ENCODE results near the gene PIK3R2.

PIK3R2 gene

DNA sequence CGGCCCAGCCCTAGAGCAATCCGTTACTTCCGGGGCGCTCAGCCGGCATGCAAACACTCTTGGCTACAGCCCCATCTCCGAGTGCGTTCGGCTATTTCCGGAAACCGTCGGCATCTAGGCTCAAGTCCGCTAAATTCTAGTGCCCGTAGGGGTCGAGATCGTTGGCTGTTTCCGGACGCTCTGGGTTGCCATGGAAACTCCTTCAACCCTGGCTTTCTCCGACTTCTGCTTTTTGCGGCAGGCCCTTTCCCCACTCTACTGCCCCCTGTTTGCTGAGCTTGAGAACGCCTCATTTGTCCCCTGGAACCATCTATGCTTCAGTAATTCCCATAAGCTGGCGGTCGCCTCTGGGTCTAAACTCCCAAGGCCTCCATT is 534 bp upstream of the PIK3R2 start:
- TF ChIP-seq FOXP2 (optimal IDR thresholded peaks at IDR 0.05; ENCODE audit: borderline replicate concordance, extremely low read depth, extremely low read length, insufficient read depth) (no peak), TAF1 (IDR thresholded peaks at IDR 0.05; ENCODE audit: borderline replicate concordance, insufficient read depth, low read length) (no peak), POLR2AphosphoS5 (IDR thresholded peaks at IDR 0.05; ENCODE audit: low read depth, low read length) (peak; percentile 47; the same call in 1 of the 2 replicates), SIN3A (IDR thresholded peaks at IDR 0.05; ENCODE audit: borderline replicate concordance, insufficient read depth, low read length) (peak; percentile 53; the same call in 1 of the 2 replicates)
- TF ChIP-seq, protein P1, sequence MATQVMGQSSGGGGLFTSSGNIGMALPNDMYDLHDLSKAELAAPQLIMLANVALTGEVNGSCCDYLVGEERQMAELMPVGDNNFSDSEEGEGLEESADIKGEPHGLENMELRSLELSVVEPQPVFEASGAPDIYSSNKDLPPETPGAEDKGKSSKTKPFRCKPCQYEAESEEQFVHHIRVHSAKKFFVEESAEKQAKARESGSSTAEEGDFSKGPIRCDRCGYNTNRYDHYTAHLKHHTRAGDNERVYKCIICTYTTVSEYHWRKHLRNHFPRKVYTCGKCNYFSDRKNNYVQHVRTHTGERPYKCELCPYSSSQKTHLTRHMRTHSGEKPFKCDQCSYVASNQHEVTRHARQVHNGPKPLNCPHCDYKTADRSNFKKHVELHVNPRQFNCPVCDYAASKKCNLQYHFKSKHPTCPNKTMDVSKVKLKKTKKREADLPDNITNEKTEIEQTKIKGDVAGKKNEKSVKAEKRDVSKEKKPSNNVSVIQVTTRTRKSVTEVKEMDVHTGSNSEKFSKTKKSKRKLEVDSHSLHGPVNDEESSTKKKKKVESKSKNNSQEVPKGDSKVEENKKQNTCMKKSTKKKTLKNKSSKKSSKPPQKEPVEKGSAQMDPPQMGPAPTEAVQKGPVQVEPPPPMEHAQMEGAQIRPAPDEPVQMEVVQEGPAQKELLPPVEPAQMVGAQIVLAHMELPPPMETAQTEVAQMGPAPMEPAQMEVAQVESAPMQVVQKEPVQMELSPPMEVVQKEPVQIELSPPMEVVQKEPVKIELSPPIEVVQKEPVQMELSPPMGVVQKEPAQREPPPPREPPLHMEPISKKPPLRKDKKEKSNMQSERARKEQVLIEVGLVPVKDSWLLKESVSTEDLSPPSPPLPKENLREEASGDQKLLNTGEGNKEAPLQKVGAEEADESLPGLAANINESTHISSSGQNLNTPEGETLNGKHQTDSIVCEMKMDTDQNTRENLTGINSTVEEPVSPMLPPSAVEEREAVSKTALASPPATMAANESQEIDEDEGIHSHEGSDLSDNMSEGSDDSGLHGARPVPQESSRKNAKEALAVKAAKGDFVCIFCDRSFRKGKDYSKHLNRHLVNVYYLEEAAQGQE (IDR thresholded peaks at IDR 0.05; ENCODE audit: insufficient read depth in 1 of 2, low read depth in 2 of 2, low read length in 2 of 2), result no peak

DNA sequence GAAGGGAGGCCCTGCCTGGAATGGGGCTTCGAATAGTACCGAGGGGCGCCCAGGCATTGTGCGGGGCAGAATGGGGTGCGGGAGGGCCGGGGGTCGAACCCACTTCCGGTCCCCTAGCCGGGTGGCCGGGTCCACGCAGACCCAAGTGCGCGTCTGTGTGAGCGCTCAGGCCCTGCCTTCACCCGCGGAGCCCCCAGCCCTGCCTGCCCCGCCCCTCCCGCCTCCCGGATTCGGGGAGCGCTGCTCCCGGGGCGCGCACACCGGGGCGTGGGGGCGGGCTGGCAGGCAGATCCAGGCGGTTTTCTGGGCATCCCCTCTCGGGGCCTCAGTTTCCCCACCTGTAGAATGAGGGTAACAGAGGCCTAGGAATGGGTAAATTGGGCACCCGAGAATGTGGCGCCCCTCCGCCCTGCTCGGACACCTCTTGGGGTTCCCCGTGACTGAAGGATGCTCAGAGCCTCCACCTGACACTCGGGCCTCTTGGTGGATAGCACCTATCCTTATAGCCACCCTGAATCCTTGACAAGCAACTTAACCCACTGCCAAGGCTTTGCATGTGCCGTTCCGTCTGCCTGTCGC is 682 bp downstream of the PIK3R2 start:
- TF ChIP-seq TAF1 (IDR thresholded peaks at IDR 0.05; ENCODE audit: borderline replicate concordance, insufficient read depth, low read length), result no peak
- no peak for TF ChIP-seq SIN3A (IDR thresholded peaks at IDR 0.05; ENCODE audit: borderline replicate concordance, insufficient read depth, low read length)
- TF ChIP-seq, protein P1 (IDR thresholded peaks at IDR 0.05; ENCODE audit: insufficient read depth in 1 of 2, low read depth in 2 of 2, low read length in 2 of 2), result no peak
- TF ChIP-seq FOXP2 (optimal IDR thresholded peaks at IDR 0.05; ENCODE audit: borderline replicate concordance, extremely low read depth, extremely low read length, insufficient read depth), result no peak
- TF ChIP-seq POLR2AphosphoS5 (IDR thresholded peaks at IDR 0.05; ENCODE audit: low read depth, low read length), result no peak

DNA sequence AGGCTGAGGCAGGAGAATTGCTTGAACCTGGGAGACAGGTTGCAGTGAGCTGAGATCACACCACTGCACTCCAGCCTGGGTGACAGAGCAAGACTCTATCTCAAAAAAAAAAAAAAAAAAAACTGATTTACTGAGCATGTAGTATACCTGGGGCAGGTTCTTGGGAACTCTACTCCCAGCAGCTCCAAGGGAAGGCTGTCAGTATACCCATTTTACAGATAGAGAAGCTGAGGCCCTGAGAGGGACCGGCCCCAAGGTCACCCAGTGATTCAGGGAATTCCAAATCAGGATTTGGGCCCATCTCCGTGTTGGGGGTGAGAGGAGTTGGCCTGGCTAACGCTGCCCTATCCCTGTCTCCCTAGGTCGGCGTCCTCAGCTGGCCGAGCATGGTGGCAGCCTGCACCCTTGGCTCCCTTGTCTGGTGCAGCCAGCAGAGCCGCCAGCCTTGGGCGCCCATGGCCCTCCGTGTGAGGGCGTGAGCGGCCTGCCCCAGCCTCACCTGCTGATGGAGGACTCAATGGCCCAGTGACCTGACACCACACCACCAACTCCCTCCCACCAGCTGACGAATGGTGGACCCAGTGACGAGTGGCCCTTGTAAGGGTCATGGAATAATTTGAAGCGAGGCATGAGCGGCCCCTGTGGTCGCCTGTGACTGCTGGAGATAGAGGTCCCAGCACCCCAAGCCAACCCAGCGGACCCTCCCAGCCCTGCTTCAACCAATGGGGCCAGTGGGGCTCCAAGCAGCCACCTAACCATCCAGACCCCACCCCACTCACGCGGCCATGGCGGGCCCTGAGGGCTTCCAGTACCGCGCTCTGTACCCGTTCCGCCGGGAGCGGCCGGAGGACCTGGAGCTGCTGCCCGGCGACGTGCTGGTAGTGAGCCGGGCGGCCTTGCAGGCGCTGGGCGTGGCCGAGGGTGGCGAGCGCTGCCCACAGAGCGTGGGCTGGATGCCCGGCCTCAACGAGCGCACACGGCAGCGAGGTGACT is 2.4 kb downstream of the PIK3R2 start:
- TF ChIP-seq TAF1 (IDR thresholded peaks at IDR 0.05; ENCODE audit: borderline replicate concordance, insufficient read depth, low read length), result no peak
- no peak for TF ChIP-seq FOXP2 (optimal IDR thresholded peaks at IDR 0.05; ENCODE audit: borderline replicate concordance, extremely low read depth, extremely low read length, insufficient read depth)
- no peak for TF ChIP-seq SIN3A (IDR thresholded peaks at IDR 0.05; ENCODE audit: borderline replicate concordance, insufficient read depth, low read length)
- TF ChIP-seq, protein P1 (IDR thresholded peaks at IDR 0.05; ENCODE audit: insufficient read depth in 1 of 2, low read depth in 2 of 2, low read length in 2 of 2), result no peak
- no peak for TF ChIP-seq POLR2AphosphoS5 (IDR thresholded peaks at IDR 0.05; ENCODE audit: low read depth, low read length)

DNA sequence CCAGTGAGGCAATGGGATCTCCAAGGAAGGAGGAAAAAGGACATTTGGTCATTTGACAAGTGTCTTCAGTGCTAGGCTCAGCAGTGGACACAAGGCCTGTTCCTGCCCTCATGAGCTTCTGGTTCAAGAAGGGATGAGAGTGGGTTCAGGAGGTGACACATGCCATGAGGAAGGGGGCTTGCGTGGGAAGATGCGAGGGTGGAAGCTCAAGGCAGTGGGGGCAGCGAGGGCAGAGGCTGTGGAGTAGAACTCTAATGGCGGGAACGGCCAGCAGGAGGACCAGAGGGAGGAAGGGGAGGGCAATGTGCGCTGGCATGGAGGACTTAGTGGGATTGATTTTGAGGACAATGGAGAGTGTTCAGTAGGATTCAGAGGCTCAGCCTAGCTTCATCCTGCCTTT is 3.3 kb downstream of the PIK3R2 start:
- TF ChIP-seq SIN3A (IDR thresholded peaks at IDR 0.05; ENCODE audit: borderline replicate concordance, insufficient read depth, low read length), result no peak
- TF ChIP-seq, protein P1 (IDR thresholded peaks at IDR 0.05; ENCODE audit: insufficient read depth in 1 of 2, low read depth in 2 of 2, low read length in 2 of 2), result no peak
- TF ChIP-seq POLR2AphosphoS5 (IDR thresholded peaks at IDR 0.05; ENCODE audit: low read depth, low read length), result no peak
- TF ChIP-seq FOXP2 (optimal IDR thresholded peaks at IDR 0.05; ENCODE audit: borderline replicate concordance, extremely low read depth, extremely low read length, insufficient read depth), result no peak
- TF ChIP-seq TAF1 (IDR thresholded peaks at IDR 0.05; ENCODE audit: borderline replicate concordance, insufficient read depth, low read length), result no peak
